Stomach (tissue), 4 donors: ENCODE data around the gene NCK2.

ENCODE experiments used
- EP300 ChIP-seq: sonication (generic); formaldehyde crosslinking; IDR thresholded peaks from one replicate; pipeline ENCODE4 v1.6.1; 2017; ENCODE audit warnings: antibody characterized with exemption
- POLR2AphosphoS5 ChIP-seq, 3 donors: sonication (generic); formaldehyde crosslinking; IDR thresholded peaks; one replicate each; pipeline ENCODE4 v1.6.1; 2016; ENCODE audit warnings: antibody characterized with exemption in 3 of 3
- TF ChIP-seq, protein P1 (sequence below), 7 experiments: fragments of 450-650 bp in 4 of 7; fragments of 200-600 bp in 3 of 7; sonication (generic) in 3 of 7; IDR thresholded peaks; one replicate each; pipeline ENCODE4 v1.5.1; 2016 to 2019; ENCODE audit warnings: antibody characterized with exemption in 7 of 7, control low read depth in 2 of 7, mild to moderate bottlenecking in 1 of 7

GRCh38 chr2:105756435-105756834 is 11.7 kb downstream of the NCK2 start:
- TF ChIP-seq, protein P1, sequence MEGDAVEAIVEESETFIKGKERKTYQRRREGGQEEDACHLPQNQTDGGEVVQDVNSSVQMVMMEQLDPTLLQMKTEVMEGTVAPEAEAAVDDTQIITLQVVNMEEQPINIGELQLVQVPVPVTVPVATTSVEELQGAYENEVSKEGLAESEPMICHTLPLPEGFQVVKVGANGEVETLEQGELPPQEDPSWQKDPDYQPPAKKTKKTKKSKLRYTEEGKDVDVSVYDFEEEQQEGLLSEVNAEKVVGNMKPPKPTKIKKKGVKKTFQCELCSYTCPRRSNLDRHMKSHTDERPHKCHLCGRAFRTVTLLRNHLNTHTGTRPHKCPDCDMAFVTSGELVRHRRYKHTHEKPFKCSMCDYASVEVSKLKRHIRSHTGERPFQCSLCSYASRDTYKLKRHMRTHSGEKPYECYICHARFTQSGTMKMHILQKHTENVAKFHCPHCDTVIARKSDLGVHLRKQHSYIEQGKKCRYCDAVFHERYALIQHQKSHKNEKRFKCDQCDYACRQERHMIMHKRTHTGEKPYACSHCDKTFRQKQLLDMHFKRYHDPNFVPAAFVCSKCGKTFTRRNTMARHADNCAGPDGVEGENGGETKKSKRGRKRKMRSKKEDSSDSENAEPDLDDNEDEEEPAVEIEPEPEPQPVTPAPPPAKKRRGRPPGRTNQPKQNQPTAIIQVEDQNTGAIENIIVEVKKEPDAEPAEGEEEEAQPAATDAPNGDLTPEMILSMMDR (IDR thresholded peaks at IDR 0.05), result no peak
- no peak for TF ChIP-seq EP300
- TF ChIP-seq POLR2AphosphoS5 (IDR thresholded peaks at IDR 0.05), result no peak
